GM20431 (cell line): ENCODE measurements around the gene RP2.

ENCODE experiments used
- in situ Hi-C: fragments of 300-500 bp; cut with MseI, MboI; formaldehyde crosslinking; loops from one replicate; pipeline ENCODE4 v1.15.0; 2020; ENCODE audit warnings: low sequenced_read_pairs; ENCODE audit not compliant: unreplicated experiment

RP2 gene

GRCh38 chrX:46836701-46837557 lies at the start of gene RP2:
Gene RP2, plus strand, starts transcription at chrX:46837043. Its CDS starts 58 bp downstream, at chrX:46837101.
- in situ Hi-C loops, result no loop called here

- in situ Hi-C loops, result no loop called here
Observed at GRCh38 chrX:46788902-46789301, 47.9 kb upstream of the RP2 start.

DNA sequence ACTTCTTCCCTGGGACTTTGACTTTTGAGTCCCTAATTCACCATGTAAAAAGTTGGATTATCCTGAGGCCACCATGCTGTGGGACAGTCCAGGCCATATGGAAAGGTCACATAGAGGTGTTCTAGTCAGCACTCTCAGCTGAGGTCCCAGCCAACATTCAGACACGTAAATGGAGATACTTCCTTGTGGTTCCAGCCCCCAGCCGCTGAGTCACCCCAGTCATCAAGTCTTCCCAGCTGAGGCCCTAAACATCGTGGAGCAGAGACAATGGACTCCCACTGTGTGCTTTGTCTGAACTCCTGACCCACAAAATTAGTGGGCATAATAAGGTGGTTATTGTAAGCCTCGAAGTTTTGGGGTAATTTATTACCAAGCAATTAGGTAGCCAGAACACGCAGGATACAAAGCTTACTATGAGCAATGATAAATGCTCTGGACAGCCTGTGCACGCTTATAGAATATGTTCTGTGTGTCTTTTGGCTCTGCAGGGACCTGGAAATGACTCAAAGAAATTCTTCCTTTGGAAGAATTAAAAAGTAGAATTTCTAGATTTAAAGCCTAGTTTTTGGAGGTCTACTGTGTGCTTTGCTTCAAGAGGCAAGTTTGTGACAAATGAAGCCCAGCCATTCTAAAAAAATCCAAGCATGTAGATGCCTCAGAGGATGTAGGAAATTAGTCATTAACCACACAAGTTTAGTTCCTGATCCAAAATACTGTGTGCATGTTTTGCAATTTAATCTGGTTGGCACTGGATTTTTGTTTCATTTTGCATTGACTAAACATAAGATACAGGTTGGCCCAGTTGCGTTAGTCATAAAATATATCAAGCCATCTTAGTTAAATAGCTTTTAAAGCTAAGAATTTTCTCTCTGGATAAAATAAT lies 44.7 kb upstream of the RP2 start:
- in situ Hi-C loops, result no loop called here

- in situ Hi-C loops, result no loop called here
Observed at GRCh38 chrX:46792810-46793188, 44.0 kb upstream of the RP2 start.

GRCh38 chrX:46793386-46794143 lies 43.3 kb upstream of the RP2 start:
- in situ Hi-C loops, result no loop called here

GRCh38 chrX:46796574-46797191 lies 40.2 kb upstream of the RP2 start:
- in situ Hi-C loops, result no loop called here

- in situ Hi-C loops, result no loop called here
Observed at GRCh38 chrX:46803140-46803539, 33.7 kb upstream of the RP2 start.

GRCh38 chrX:46805270-46805669 lies 31.6 kb upstream of the RP2 start:
- in situ Hi-C loops, result no loop called here

DNA sequence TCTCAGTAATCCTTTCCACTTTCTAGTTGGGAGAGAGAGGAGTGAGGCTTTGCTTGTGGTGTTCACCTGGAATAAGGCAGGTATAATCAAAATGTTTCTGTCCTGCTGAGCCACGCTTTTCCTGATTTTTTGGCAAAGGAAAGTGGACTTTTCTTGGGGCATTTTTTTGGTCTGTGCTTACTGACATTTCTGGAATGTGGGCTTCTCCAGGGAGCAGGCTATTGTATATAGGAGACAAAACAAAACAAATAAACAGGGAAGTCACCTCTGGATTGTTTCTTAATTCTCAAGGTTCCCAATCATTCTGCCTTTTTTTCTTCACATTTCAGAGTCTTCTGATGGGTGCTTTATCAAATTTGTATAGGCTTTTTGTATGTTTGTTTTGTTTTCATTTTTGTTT lies 25.7 kb upstream of the RP2 start:
- in situ Hi-C loops, result no loop called here

DNA sequence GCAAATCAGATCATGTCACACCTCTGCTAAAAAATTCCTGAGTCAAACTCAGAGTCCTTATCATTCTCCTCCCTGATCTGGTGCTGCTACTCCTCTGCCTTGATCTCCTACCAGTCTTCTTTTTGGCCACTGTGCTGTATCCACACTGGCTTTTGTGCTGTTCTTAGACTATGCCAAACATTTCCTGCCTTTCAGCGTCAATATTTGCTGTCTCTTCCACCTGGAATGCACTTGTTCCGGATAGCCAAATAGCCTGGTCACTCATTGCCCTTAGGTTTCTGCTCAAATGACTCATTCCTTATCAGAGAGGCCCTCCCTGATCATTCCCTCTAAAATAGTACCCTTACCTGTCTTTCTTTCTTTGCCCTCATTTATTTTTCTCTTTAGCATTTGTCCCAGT lies 24.4 kb upstream of the RP2 start:
- in situ Hi-C loops, result no loop called here

- in situ Hi-C loops, result no loop called here
Observed at GRCh38 chrX:46814966-46815365, 21.9 kb upstream of the RP2 start.

- in situ Hi-C loops, result no loop called here
Observed at GRCh38 chrX:46819136-46819535, 17.7 kb upstream of the RP2 start.

DNA sequence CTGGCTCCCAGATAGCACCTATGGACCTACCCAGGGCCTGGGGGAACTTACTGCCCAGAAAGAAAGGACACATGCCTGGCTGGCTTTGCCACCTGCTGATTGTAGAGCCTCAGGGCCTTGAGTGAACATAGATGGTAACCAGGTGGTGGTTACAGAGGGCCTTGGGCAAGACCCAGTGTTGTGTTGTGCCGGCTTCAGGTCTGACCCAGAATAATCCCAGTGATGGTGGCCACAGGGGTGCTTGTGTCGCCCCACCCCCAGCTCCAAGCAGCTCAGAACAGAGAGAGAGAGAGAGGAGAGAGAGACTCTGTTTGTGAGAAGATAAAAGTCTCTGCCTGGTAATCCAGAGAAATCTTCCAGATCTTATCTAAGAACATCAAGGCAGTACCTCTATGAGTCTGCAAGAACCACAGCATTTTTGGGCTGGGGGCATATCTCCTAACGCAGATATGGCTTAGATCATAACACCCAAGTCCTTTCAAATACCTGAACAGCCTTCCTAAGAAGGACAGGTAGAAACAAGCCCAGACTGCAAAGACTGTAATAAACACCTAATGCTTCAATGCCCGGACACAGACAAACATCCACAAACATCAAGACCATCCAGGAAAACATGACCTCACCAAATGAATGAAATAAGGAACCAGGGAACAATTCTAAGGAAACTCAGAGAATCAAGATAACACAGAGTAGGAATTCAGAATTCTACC lies 16.3 kb upstream of the RP2 start:
- in situ Hi-C loops, result no loop called here

GRCh38 chrX:46823481-46823880 lies 13.4 kb upstream of the RP2 start:
- in situ Hi-C loops, result no loop called here

- in situ Hi-C loops, result no loop called here
Observed at GRCh38 chrX:46831765-46832327, 5.0 kb upstream of the RP2 start.

- in situ Hi-C loops, result no loop called here
Observed at GRCh38 chrX:46837558-46838485, 979 bp downstream of the RP2 start.

DNA sequence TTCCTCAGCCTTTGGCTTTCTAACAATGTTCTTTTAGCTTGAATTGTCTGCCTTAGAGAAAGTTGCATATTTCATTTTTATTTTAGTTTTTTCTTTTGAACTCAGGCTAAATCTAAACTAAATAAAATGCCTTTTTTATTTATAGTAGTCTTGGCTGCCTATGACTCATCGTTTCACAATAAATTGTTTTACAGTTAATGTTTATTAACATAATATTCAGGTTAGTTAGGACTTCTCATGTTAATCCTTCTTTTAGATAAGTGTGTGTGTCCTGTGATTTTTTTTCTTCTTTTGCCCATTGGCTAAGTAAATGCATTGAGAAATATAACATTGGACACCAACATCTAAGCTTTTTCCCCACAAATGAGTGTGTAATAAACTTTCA lies 1.6 kb downstream of the RP2 start:
- in situ Hi-C loops, result no loop called here

DNA sequence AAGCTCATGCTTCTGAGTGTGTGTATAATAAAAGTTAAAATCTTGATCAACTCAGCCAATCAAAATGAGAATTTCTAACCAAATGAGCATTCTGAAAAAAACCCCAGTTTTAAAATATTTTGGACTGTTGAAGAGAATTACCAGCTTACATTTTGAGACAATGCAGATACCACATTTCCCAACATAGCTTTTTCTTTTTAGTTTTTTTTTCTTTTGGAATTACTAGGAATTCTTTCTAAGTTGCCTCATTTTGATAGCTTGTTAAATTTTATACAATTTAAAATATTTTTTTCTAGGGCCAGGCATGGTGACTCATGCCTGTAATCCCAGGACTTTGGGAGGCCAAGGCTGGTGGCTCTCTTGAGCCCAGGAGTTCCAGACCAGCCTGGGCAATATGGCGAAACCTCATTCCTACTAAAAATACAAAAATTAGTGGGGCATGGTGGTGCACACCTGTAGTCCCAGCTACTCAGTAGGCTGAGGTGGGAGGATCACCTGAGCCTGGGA lies 2.2 kb downstream of the RP2 start:
- in situ Hi-C loops, result no loop called here
